Activated T-cell treated with anti-CD3 and anti-CD28 coated beads for 24 hours (primary cell): ENCODE results near the gene IL17B.

ENCODE experiments used
- DNase-seq: peaks from one replicate; pipeline ENCODE4 v3.0.0-alpha.2; 2020; ENCODE audit warnings: low read depth

Gene IL17B

GRCh38 chr5:149414405-149415065, 35.4 kb upstream of the IL17B start:
- no peak for DNase-seq

GRCh38 chr5:149413477-149414210, 34.6 kb upstream of the IL17B start:
- DNase-seq: no peak

DNA sequence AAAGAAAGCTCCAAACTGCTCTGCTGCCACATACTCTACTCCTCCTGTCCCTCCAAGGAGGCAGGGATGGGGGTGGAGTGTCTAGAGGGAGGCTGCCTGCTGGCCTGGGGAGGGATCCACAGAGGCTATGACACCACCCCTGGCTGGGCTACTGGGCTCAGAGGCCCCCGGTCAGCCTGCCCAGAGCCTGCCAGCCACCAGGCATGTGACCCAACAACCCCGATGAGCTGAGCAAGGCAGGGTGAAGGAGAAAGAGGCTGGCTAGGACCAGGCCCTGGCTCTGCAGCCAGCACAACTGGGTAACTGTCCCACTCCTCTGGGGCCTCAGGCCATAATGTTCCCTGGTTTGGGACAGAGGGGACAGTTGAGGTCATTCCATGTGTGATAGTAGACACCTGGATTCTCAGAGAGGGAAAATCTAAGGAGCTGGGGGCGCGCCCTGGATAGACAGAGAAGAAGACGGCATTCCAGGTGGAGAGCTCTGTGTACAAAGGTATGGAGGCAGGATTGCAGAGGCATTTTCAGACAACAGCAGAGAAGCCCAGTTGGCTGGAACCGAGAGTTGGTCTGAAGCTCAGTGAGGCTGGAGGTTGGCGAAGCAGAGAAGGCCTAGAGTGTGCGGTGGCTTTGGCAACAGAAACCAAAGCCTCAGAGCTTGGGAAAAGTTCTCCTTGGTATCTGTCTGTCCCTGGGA, 33.8 kb upstream of the IL17B start:
- no peak for DNase-seq

DNA sequence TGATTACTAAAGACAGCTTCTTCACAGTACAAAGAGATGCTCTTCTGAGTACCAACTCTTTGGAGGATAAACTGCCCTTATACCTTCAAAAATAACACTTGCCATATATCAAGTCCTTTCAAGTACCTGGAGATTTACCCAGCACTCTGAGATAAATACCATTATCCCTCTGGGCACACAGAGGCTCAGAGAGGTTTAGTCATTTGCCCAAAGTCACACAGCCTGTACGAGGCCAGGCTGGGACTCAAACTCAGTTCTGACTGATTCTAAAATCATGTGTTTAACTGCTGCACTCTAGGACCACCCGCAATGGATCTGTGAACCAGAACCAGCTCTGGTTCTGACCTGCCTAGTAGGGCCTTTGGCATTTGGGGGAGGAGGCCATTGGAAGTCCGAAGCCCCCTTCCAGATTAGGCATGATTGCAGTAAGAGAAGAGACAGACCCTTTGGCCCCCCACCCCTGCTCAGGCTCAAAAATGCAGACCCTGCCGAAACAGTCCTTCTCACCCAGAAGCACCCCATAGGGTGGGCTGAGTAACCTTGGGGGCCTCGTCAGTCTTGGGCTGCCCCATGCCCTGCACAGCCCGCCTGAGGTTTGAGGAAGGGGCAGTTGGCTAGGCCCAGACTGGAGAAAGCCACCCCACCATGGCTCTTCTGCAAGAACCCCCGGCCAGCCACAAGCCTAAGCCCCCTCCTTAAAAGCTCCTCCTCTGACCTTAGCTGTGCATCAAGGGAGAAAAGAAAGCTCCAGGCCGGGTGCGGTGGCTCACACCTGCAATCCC, 32.8 kb upstream of the IL17B start:
- DNase-seq: no peak

- DNase-seq: no peak
These were observed 31.8 kb upstream of the IL17B start for GRCh38 chr5:149410721-149411432.

GRCh38 chr5:149410071-149410470, 31.0 kb upstream of the IL17B start:
- no peak for DNase-seq

GRCh38 chr5:149409268-149409948, 30.3 kb upstream of the IL17B start:
- no peak for DNase-seq

DNA sequence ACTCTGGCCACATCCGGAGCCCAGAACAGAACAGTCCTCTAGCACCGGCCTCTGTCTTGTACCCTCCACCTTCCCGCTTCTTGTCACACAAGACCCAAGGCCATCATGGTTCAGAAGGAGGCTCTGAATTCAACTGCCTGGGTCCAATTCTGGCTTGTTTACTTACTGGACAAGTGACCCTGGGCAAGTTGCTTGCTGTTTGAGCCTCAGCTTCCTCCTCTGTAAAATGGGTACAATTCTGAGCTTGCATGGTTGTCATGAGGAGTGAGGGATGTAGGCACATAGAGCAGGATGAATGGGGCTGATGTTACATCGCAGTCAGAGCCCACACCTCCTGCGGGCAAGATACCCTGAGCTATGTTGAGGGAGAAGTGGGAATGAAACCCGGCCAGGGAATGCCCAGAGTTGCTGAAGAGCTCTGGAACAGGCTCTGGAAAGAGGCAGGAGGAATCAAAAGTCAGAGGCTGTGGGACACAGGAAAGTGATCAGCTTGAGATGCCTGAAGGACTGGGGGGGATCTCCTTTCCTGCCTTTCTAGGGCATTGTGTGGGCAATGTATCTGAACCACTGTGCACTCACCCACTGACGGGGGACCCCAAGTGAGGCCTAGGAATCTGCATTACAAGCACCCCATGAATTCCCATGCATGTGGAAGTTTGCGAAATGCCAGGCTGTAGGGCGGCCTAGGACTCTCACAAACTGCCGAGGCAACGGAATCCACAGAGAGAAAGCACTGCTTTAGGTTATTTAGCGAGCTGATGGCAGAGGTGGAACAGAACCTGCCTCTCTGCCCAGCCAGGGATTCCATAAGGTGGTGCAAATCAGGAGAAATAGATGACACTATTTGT, 29.4 kb upstream of the IL17B start:
- no peak for DNase-seq

- no peak for DNase-seq
These were observed 28.5 kb upstream of the IL17B start for GRCh38 chr5:149407323-149408251.

DNA sequence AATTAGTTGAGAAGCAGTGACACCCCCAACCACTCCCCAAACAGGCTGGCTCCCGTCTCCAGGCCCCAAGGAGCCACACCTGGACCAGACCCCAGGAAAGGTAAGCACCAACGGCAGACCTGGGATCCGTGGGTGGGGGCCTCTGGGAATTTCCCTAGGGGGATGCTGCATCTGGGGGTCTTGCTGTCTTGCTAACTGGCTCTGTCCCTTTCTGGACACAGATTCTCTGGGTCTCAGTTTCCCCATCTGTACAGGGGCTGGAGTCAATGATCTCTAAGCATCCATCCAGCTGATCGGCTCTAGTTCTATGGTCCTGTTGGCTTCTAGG, 27.9 kb upstream of the IL17B start:
- DNase-seq: no peak

DNA sequence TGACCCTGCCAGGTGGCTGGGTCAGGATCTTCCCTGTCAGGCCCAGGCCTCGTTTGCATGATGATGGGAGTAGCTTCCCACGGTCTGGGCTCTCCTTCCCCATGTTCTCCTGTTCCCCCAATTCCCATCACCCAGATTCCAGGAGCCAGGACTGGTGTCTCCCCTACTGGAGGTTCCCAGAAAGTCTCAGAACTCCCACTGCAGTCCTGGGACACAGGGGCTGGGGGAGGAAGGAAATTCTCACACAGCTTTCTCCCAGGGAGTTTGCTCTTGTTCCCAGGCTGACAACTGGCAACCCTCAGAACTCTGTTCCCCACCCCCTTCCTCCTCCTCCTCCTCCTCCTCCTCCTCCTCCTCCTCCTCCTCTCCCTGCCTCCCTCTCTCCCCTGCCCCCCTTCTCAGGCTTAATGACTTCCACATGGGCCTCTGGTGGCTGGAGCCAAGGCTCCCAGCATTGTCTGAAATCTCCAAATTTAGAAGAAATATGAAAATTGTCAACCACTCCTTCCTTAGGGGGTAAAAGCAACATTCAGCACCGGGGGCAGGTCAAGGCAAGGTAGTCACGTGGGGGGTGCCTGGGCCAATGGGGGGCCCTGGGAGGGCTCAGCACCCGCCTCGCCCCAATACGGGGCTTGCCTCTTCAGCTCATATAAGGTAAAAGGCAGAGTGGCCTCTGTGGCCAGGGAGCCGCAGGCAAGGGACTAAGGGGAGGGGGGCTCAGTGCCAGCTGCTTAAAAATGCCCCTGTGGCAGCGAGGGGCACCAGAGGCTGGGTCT, 27.3 kb upstream of the IL17B start:
- DNase-seq: no peak

GRCh38 chr5:149405550-149406202, 26.6 kb upstream of the IL17B start:
- no peak for DNase-seq

GRCh38 chr5:149404746-149405549, 25.9 kb upstream of the IL17B start:
- DNase-seq: no peak

DNA sequence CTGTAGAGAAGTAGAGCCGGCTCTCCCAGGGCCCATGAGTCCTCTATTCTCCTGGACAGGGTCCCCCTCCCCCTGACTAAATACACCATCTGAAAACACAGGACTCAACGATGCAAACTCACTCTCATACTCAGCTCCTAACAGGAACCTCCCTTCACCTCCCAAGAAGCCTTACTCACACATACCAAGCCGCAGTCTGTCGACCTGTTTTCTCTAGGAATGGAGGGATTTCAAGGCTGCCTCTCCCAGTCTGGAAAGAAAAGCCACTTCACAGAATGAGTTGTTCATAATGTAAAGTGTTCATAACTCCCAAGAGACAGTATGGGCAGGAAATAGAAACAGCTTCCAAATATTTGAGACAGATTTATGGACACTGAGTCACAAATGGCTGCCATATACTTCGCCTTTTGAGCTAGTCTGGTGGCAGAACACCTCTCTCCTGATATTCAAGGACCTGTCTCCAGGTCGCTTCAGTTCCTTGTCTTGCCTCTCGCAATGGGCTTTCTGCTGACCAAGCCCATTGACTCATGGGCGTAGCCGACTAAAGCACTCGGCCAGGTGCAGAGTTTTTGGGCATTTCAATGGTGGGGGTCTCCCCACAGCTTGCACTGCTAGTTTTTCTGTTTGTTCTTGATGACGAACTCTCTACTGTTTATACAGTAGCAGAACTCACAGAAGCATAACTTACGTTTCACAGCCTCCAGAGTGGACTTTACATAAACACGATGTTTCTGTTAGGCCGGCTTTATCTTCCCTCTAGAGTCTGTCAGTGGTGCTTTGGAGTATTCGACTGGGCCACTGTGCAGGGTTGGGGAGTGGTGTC, 25.0 kb upstream of the IL17B start:
- no peak for DNase-seq

DNA sequence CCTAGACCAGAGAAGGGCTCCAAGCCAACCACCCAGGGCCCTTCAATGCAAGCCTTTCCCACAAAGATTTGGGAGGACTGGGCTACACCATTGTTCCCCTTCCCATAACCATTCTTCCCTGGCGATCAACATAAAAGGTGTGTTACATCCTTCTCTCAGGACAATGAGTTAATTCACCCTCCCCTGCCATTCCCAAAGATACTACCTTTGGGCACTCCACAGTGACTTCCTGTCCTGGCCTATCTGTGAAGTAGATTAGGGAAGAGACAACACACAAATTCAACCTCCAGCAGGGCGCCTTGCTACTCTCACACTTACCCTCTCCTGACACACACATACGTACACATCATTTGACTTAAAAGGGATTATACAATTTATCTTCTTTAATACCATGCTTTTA, 23.2 kb upstream of the IL17B start:
- no peak for DNase-seq

DNA sequence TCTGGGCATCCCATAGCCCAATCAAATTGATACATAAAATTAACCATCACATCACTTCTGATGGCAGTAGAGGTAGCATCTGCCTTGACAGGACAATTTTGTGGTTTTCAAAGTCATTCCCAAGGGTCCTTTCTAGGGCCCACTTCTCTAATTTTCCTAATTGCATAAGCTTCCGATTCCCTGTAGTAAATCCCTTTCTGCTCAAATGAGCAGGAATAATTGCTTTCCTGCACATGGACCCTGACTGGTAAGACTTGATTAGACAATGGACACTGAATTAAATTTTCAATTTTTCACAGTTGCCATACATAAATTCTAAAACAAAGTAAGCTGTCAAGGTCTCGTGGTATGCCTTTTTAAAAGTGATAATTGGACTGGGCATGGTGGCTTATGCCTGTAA, 22.0 kb upstream of the IL17B start:
- no peak for DNase-seq
